Measurements from ENCODE around the gene FN1.

Gene FN1

GRCh38 chr2:215357660-215358059 is 78.2 kb downstream of the FN1 start:
- no peak overlapping the region for H3K27ac ChIP-seq (ENCODE audit: low read depth, low read length, severe bottlenecking)
- peaks cover 33% of the 10 kb centered on the region for H3K36me3 ChIP-seq (ENCODE audit: control insufficient read depth, insufficient read depth, low read length)
- 92% methylated on average over 2 of the region's 3 CpGs; no CpG with 5 or more reads in 1 of the 2 experiments for WGBS, 2 experiments (ENCODE audit: insufficient coverage in 2 of 2)
- H3K9me3 ChIP-seq (ENCODE audit: control insufficient read depth, low read length), result no peaks in the 10 kb centered on the region
- H3K4me3 ChIP-seq (ENCODE audit: extremely low read depth, insufficient read depth, low read length, poor library complexity, severe bottlenecking), result no peak overlapping the region
- H3K4me1 ChIP-seq (ENCODE audit: control insufficient read depth, insufficient read depth, low read length, poor library complexity, severe bottlenecking), result no peaks in the 10 kb centered on the region

- WGBS, 2 experiments (ENCODE audit: insufficient coverage in 2 of 2), result 94 to 95% methylated on average over 8 of the region's 9 CpGs
- Histone ChIP-seq H3K9me3 (ENCODE audit: control insufficient read depth, low read length) (no peaks in the 10 kb centered on the region), H3K27ac (ENCODE audit: low read depth, low read length, severe bottlenecking) (peak overlapping the region; percentile 51), H3K36me3 (ENCODE audit: control insufficient read depth, insufficient read depth, low read length) (peaks cover 26% of the 10 kb centered on the region), H3K4me1 (ENCODE audit: control insufficient read depth, insufficient read depth, low read length, poor library complexity, severe bottlenecking) (no peaks in the 10 kb centered on the region), H3K4me3 (ENCODE audit: extremely low read depth, insufficient read depth, low read length, poor library complexity, severe bottlenecking) (no peak overlapping the region)
These were observed 78.9 kb downstream of the FN1 start for GRCh38 chr2:215356948-215357461.

GRCh38 chr2:215356334-215356947 is 79.4 kb downstream of the FN1 start:
- Histone ChIP-seq H3K4me3 (ENCODE audit: extremely low read depth, insufficient read depth, low read length, poor library complexity, severe bottlenecking) (no peak overlapping the region), H3K27ac (ENCODE audit: low read depth, low read length, severe bottlenecking) (no peak overlapping the region), H3K4me1 (ENCODE audit: control insufficient read depth, insufficient read depth, low read length, poor library complexity, severe bottlenecking) (no peaks in the 10 kb centered on the region), H3K9me3 (ENCODE audit: control insufficient read depth, low read length) (no peaks in the 10 kb centered on the region), H3K36me3 (ENCODE audit: control insufficient read depth, insufficient read depth, low read length) (peaks cover 25% of the 10 kb centered on the region)
- 89 to 96% methylated on average over 4 of the region's 7 CpGs for WGBS, 2 experiments (ENCODE audit: insufficient coverage in 2 of 2)

GRCh38 chr2:215355801-215356200 is 80.1 kb downstream of the FN1 start:
- H3K4me1 ChIP-seq (ENCODE audit: control insufficient read depth, insufficient read depth, low read length, poor library complexity, severe bottlenecking), result no peaks in the 10 kb centered on the region
- H3K4me3 ChIP-seq (ENCODE audit: extremely low read depth, insufficient read depth, low read length, poor library complexity, severe bottlenecking), result no peak overlapping the region
- no peak overlapping the region for H3K27ac ChIP-seq (ENCODE audit: low read depth, low read length, severe bottlenecking)
- no peaks in the 10 kb centered on the region for H3K9me3 ChIP-seq (ENCODE audit: control insufficient read depth, low read length)
- WGBS, 2 experiments (ENCODE audit: insufficient coverage in 2 of 2), result 91 to 95% methylated on average over 4 to 7 of the region's 7 CpGs
- H3K36me3 ChIP-seq (ENCODE audit: control insufficient read depth, insufficient read depth, low read length), result peaks cover 25% of the 10 kb centered on the region

GRCh38 chr2:215354771-215355695 is 80.8 kb downstream of the FN1 start:
- H3K36me3 ChIP-seq (ENCODE audit: control insufficient read depth, insufficient read depth, low read length), result peaks cover 27% of the 10 kb centered on the region
- H3K9me3 ChIP-seq (ENCODE audit: control insufficient read depth, low read length), result no peaks in the 10 kb centered on the region
- H3K4me3 ChIP-seq (ENCODE audit: extremely low read depth, insufficient read depth, low read length, poor library complexity, severe bottlenecking), result no peak overlapping the region
- H3K27ac ChIP-seq (ENCODE audit: low read depth, low read length, severe bottlenecking), result no peak overlapping the region
- 81 to 93% methylated on average over 6 of the region's 9 CpGs for WGBS, 2 experiments (ENCODE audit: insufficient coverage in 2 of 2)
- H3K4me1 ChIP-seq (ENCODE audit: control insufficient read depth, insufficient read depth, low read length, poor library complexity, severe bottlenecking), result no peaks in the 10 kb centered on the region

GRCh38 chr2:215352602-215353001 is 83.3 kb downstream of the FN1 start:
- Histone ChIP-seq H3K27ac (ENCODE audit: low read depth, low read length, severe bottlenecking) (no peak overlapping the region), H3K9me3 (ENCODE audit: control insufficient read depth, low read length) (no peaks in the 10 kb centered on the region), H3K36me3 (ENCODE audit: control insufficient read depth, insufficient read depth, low read length) (peaks cover 38% of the 10 kb centered on the region), H3K4me1 (ENCODE audit: control insufficient read depth, insufficient read depth, low read length, poor library complexity, severe bottlenecking) (no peaks in the 10 kb centered on the region), H3K4me3 (ENCODE audit: extremely low read depth, insufficient read depth, low read length, poor library complexity, severe bottlenecking) (no peak overlapping the region)
- 79 to 82% methylated on average over 2 to 3 of the region's 4 CpGs for WGBS, 2 experiments (ENCODE audit: insufficient coverage in 2 of 2)

GRCh38 chr2:215347878-215348277 is 88.0 kb downstream of the FN1 start:
- Histone ChIP-seq H3K4me3 (ENCODE audit: extremely low read depth, insufficient read depth, low read length, poor library complexity, severe bottlenecking) (no peak overlapping the region), H3K4me1 (ENCODE audit: control insufficient read depth, insufficient read depth, low read length, poor library complexity, severe bottlenecking) (no peaks in the 10 kb centered on the region), H3K9me3 (ENCODE audit: control insufficient read depth, low read length) (no peaks in the 10 kb centered on the region), H3K27ac (ENCODE audit: low read depth, low read length, severe bottlenecking) (no peak overlapping the region), H3K36me3 (ENCODE audit: control insufficient read depth, insufficient read depth, low read length) (peaks cover 82% of the 10 kb centered on the region)

- Histone ChIP-seq H3K4me3 (ENCODE audit: extremely low read depth, insufficient read depth, low read length, poor library complexity, severe bottlenecking) (no peak overlapping the region), H3K4me1 (ENCODE audit: control insufficient read depth, insufficient read depth, low read length, poor library complexity, severe bottlenecking) (no peaks in the 10 kb centered on the region), H3K27ac (ENCODE audit: low read depth, low read length, severe bottlenecking) (no peak overlapping the region), H3K36me3 (ENCODE audit: control insufficient read depth, insufficient read depth, low read length) (peaks cover 83% of the 10 kb centered on the region), H3K9me3 (ENCODE audit: control insufficient read depth, low read length) (no peaks in the 10 kb centered on the region)
- 80 to 94% methylated on average over 4 to 5 of the region's 7 CpGs for WGBS, 2 experiments (ENCODE audit: insufficient coverage in 2 of 2)
These were observed 96.8 kb downstream of the FN1 start for GRCh38 chr2:215338883-215339679.

- Histone ChIP-seq H3K27ac (ENCODE audit: low read depth, low read length, severe bottlenecking) (no peak overlapping the region), H3K4me1 (ENCODE audit: control insufficient read depth, insufficient read depth, low read length, poor library complexity, severe bottlenecking) (no peaks in the 10 kb centered on the region), H3K36me3 (ENCODE audit: control insufficient read depth, insufficient read depth, low read length) (peaks cover 68% of the 10 kb centered on the region), H3K4me3 (ENCODE audit: extremely low read depth, insufficient read depth, low read length, poor library complexity, severe bottlenecking) (no peak overlapping the region), H3K9me3 (ENCODE audit: control insufficient read depth, low read length) (no peaks in the 10 kb centered on the region)
- WGBS, 2 experiments (ENCODE audit: insufficient coverage in 2 of 2), result 100% methylated on average over 1 of the region's 5 CpGs
These were observed 102.8 kb downstream of the FN1 start for GRCh38 chr2:215332872-215333595.

- H3K9me3 ChIP-seq (ENCODE audit: control insufficient read depth, low read length), result no peaks in the 10 kb centered on the region
- H3K4me3 ChIP-seq (ENCODE audit: extremely low read depth, insufficient read depth, low read length, poor library complexity, severe bottlenecking), result no peak overlapping the region
- peaks cover 69% of the 10 kb centered on the region for H3K36me3 ChIP-seq (ENCODE audit: control insufficient read depth, insufficient read depth, low read length)
- 90 to 94% methylated on average over 2 to 4 of the region's 5 CpGs for WGBS, 2 experiments (ENCODE audit: insufficient coverage in 2 of 2)
- H3K27ac ChIP-seq (ENCODE audit: low read depth, low read length, severe bottlenecking), result peak overlapping the region; percentile 78
- H3K4me1 ChIP-seq (ENCODE audit: control insufficient read depth, insufficient read depth, low read length, poor library complexity, severe bottlenecking), result peaks cover 13% of the 10 kb centered on the region
These were observed 107.8 kb downstream of the FN1 start for GRCh38 chr2:215328066-215328465.

Measured in mesodermal cell (in vitro differentiated cells).